Epidermal melanocyte (primary cell): ENCODE results near the gene RASSF9.

Experiments
- DNase-seq: peaks from one replicate; pipeline ENCODE4 v3.0.0; 2011; ENCODE audit warnings: low spot score; ENCODE audit not compliant: insufficient read length

The RASSF9 gene

GRCh38 chr12:85821759-85822158, 14.4 kb downstream of the RASSF9 start:
- no peak for DNase-seq

- no peak for DNase-seq
Observed at GRCh38 chr12:85821206-85821605, 15.0 kb downstream of the RASSF9 start.

- DNase-seq: no peak
Observed at GRCh38 chr12:85820101-85820500, 16.1 kb downstream of the RASSF9 start.

- DNase-seq: no peak
Observed at GRCh38 chr12:85814741-85815140, 21.5 kb downstream of the RASSF9 start.

- DNase-seq: no peak
Observed at GRCh38 chr12:85814071-85814470, 22.1 kb downstream of the RASSF9 start.

GRCh38 chr12:85809500-85809899, 26.7 kb downstream of the RASSF9 start:
- no peak for DNase-seq

GRCh38 chr12:85807730-85808129, 28.5 kb downstream of the RASSF9 start:
- DNase-seq: no peak

- DNase-seq: no peak
Observed at GRCh38 chr12:85805654-85806053, 30.6 kb downstream of the RASSF9 start.

- DNase-seq: no peak
Observed at GRCh38 chr12:85804663-85805062, 31.5 kb downstream of the RASSF9 start.

GRCh38 chr12:85803923-85804322, 32.3 kb downstream of the RASSF9 start:
- DNase-seq: no peak

- no peak for DNase-seq
Observed at GRCh38 chr12:85803231-85803630, 33.0 kb downstream of the RASSF9 start.

GRCh38 chr12:85798122-85798521, 38.1 kb downstream of the RASSF9 start:
- DNase-seq: no peak

GRCh38 chr12:85796001-85796400, 40.2 kb downstream of the RASSF9 start:
- DNase-seq: no peak

- no peak for DNase-seq
Observed at GRCh38 chr12:85794531-85794930, 41.7 kb downstream of the RASSF9 start.

- no peak for DNase-seq
Observed at GRCh38 chr12:85784096-85784720, 52.0 kb downstream of the RASSF9 start.

GRCh38 chr12:85782711-85783110, 53.5 kb downstream of the RASSF9 start:
- DNase-seq: no peak

- DNase-seq: no peak
Observed at GRCh38 chr12:85781766-85782165, 54.4 kb downstream of the RASSF9 start.

- no peak for DNase-seq
Observed at GRCh38 chr12:85779768-85780167, 56.4 kb downstream of the RASSF9 start.

- no peak for DNase-seq
Observed at GRCh38 chr12:85775091-85775490, 61.1 kb downstream of the RASSF9 start.

GRCh38 chr12:85765453-85765869, 70.7 kb downstream of the RASSF9 start:
- DNase-seq: no peak

- no peak for DNase-seq
Observed at GRCh38 chr12:85759623-85760022, 76.6 kb downstream of the RASSF9 start.

GRCh38 chr12:85759091-85759490, 77.1 kb downstream of the RASSF9 start:
- no peak for DNase-seq

GRCh38 chr12:85755760-85756159, 80.4 kb downstream of the RASSF9 start:
- no peak for DNase-seq
